Neural cell (in vitro differentiated cells): ENCODE data around the gene NARF.

Experiments used
- CTCF ChIP-seq: fragments of 450-650 bp; IDR thresholded peaks from 2 replicates; pipeline ENCODE4 v1.5.1; 2014; ENCODE audit warnings: antibody characterized with exemption, mild to moderate bottlenecking, moderate library complexity; ENCODE audit not compliant: poor library complexity, severe bottlenecking
- REST ChIP-seq: IDR thresholded peaks from 2 replicates; pipeline ENCODE4 v1.6.1; 2012; ENCODE audit warnings: borderline replicate concordance

- no peak for TF ChIP-seq CTCF
- TF ChIP-seq REST, result no peak
Observed at GRCh38 chr17:82531431-82531881, 72.9 kb downstream of the NARF start.
